Large intestine (tissue), 3 donors: ENCODE measurements around the gene CYTH4. TPM values are rescaled to one million over a fixed set of nuclear protein-coding genes. Genes with fewer than 3 reads are reported as not detected.

ENCODE experiments used
- DNase-seq, 2 donors: peaks; one replicate each; pipeline versions ENCODE4 v3.0.0 to v3.0.0-alpha.2; 2013
- H3K27ac ChIP-seq: one replicate; pipeline ENCODE4 v1.5.1; 2013; ENCODE audit warnings: low read length
- H3K27me3 ChIP-seq: 2 replicates; pipeline ENCODE4 v1.6.1; 2013; ENCODE audit warnings: low read length; ENCODE audit not compliant: control insufficient read depth, insufficient read depth
- H3K36me3 ChIP-seq: 2 replicates; pipeline ENCODE4 v1.6.1; 2013; ENCODE audit warnings: low read length; ENCODE audit not compliant: control insufficient read depth, insufficient read depth
- H3K4me1 ChIP-seq: one replicate; pipeline ENCODE4 v1.6.1; 2013; ENCODE audit warnings: low read length; ENCODE audit not compliant: control insufficient read depth, insufficient read depth
- H3K4me3 ChIP-seq: one replicate; pipeline ENCODE4 v1.5.1; 2013; ENCODE audit warnings: low read length
- H3K9me3 ChIP-seq: one replicate; pipeline ENCODE4 v1.6.1; 2013; ENCODE audit warnings: mild to moderate bottlenecking, low read depth, low read length, moderate library complexity; ENCODE audit not compliant: control insufficient read depth
- WGBS: methylation state at CpG from one replicate; pipeline ENCODE4 v1.1.5; 2013; ENCODE audit warnings: low lambda C conversion rate; ENCODE audit not compliant: insufficient coverage; 5-methylcytosine and 5-hydroxymethylcytosine counted together
- polyA plus RNA-seq: library from polyadenylated mRNA; unstranded; fragments of 120-200 nt; gene quantifications from one replicate; pipeline ENCODE4 v1.2.1, GENCODE V29; 2013

CYTH4 gene
- polyA plus RNA-seq, 1 donor = 4.3 TPM

DNA sequence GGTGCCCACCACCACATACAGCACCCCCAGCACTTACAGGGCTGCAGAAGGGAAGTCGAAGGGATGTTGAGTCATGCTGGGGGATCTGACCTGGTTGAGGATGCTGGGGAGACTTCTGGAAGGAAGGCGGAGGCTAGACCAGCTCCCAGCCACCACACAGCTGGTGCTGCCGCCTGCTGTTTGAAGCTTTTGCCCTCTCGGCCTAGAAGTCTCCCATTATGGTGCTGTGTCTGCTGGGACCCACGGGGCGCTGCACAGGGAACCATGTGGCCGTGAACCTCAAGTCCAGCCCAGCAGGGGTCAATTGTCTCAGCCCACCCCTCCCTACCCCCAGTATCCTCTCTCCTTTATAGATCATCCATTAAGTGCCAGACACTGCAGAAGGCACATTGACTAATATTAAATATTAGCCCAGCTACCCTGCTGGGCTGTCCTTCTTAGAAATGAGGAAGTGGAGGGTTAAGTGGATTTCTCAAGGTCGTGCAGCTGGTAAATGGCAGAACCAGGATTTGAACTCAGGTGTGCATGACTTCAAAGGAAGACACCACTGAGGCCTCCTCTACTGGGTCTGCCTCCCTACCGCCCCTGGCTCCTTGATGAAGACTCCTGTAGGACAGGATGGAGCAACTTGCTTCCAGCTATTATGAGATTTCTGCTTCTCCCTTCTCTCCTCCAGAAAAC is 49.7 kb downstream of the CYTH4 start:
- no CpG with 5 or more reads among the region's 9 CpGs for WGBS
- Histone ChIP-seq H3K27ac (no peak overlapping the region), H3K4me1 (peaks cover 39% of the 10 kb centered on the region), H3K27me3 (peaks cover 44% of the 10 kb centered on the region), H3K36me3 (no peaks in the 10 kb centered on the region), H3K4me3 (no peak overlapping the region), H3K9me3 (peaks cover 4% of the 10 kb centered on the region)
- DNase-seq = no peak

DNA sequence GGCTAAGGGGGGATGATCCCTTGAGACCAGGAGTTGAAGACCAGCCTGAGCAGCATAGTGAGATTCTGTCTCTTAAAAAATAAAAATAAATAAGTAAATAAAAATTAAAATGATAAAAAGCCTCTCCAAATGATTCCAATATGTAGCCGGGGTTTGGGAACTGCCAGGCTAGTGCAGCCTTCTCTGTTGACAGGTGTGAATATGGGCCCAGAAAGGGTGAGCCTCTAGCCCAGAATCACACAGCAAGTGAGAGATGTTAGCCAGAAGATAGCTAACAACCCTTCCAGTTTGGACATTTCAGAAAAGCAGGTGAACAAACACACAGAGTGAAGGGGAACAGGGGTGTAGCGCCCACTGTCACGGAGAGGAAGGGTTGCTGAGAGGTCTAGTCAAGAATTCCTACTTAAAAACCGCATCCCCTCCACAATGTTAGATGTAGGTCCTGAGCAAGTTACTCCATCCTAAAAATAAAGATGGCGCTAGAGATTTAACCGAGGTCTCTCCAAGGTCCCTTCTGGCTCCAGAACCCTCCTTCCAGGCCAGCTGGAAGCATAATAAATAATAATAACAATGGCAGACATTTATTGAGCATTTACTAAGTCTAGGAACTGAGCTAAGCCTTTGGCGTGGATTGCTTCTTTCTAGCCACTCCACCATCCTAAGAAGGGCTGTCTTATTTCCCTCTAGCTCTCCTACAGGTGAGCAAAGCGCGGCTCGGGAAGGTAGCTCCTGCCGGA is 51.6 kb downstream of the CYTH4 start:
- H3K4me1 ChIP-seq = peaks cover 46% of the 10 kb centered on the region
- no peaks in the 10 kb centered on the region for H3K36me3 ChIP-seq
- 100% methylated on average over 1 of the region's 11 CpGs for WGBS
- H3K9me3 ChIP-seq = peaks cover 4% of the 10 kb centered on the region
- no peak overlapping the region for H3K4me3 ChIP-seq
- no peak for DNase-seq
- H3K27ac ChIP-seq = no peak overlapping the region
- peaks cover 41% of the 10 kb centered on the region for H3K27me3 ChIP-seq

DNA sequence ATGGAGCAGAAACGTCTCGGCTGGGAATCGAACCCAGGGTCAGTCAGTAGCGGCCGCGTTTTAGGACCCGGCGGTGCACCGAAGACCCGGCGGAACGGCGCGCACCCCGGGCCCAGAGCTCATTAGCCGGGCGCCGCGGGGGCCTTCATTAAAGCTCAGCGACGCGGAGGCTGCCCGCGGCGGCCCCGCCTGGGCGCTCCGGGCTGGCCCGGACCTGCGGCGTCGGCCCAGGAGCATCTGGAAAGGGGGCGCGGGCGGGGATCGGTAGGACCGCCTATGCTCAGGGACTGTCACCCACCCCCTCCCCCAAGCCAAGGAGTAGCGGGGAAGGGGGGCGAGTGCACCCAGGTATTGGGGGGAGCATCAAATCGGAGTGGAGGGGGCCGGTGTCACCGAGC is 52.2 kb downstream of the CYTH4 start:
- DNase-seq = no peak
- no CpG with 5 or more reads among the region's 42 CpGs for WGBS
- Histone ChIP-seq H3K27me3 (peaks cover 41% of the 10 kb centered on the region), H3K9me3 (peaks cover 4% of the 10 kb centered on the region), H3K4me1 (peaks cover 50% of the 10 kb centered on the region), H3K4me3 (no peak overlapping the region), H3K27ac (no peak overlapping the region), H3K36me3 (no peaks in the 10 kb centered on the region)

DNA sequence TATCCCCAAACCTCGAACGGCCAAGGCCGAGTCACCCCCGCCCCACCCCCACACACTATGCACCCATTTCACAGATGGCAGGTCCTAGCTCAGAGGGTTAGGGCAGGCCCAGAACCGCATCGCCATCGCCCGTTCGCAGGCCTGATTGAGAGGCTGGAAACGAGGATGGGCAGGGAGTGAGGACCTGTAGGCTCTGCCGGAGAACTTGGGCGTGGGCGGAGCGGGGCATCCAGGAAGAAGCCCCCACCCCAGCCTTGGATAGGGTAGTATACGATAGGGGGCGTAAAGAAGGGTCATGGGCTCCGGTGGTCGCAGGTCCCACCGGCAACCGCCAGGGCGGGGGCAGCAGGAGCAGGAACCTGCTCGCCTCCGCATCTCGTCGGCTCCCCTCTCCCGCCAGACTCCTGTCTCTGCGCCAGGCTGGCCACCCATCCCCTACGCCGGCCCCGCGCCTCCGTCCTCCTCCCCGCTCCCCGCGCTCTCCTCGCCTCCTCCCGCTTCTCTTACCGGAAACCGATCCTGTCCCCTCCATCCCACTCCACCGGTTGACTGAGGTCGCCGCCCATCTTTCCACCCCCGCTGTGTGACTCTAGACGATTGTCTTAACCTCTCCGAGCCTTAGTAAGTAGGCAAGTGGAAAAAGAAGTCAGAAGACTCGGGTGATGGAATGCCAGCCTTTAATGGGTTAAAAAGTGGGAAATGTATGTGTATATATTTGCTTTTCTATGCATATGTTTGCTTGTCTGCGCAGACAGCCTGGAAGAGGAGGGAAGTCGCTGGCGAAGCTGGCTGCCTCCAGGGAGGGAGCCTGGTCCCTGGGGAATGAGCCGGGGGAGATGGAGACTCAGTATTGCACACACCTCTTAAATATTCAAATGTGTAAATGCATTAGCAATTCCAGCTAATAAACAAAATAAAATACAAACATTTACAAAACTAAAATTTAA is 52.8 kb downstream of the CYTH4 start:
- no CpG with 5 or more reads among the region's 50 CpGs for WGBS
- no peaks in the 10 kb centered on the region for H3K36me3 ChIP-seq
- H3K9me3 ChIP-seq = peaks cover 4% of the 10 kb centered on the region
- no peak overlapping the region for H3K4me3 ChIP-seq
- peaks cover 46% of the 10 kb centered on the region for H3K4me1 ChIP-seq
- no peak for DNase-seq
- H3K27me3 ChIP-seq = peaks cover 41% of the 10 kb centered on the region
- no peak overlapping the region for H3K27ac ChIP-seq

DNA sequence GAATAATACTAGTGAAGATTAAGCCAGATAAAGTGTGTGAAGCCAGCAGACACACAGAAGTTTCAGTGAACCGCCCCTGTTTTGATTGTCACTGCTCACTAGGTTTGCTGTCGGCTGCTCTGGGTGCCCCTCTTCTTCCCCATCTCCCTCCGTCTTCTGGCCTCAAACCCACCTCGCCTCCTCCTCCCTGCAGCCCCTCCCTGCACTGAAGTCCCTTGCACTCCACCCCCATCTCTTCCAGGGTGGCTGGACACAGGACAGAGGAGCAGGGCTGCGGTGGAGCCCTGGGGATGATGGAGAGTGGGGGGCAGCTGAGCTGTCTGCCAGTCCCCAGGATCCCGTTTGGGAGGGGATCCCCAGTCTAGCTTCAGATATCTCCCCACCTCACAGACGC is 53.5 kb downstream of the CYTH4 start:
- no peak overlapping the region for H3K4me3 ChIP-seq
- H3K9me3 ChIP-seq = peaks cover 4% of the 10 kb centered on the region
- WGBS = 20% methylated on average over 1 of the region's 7 CpGs
- no peak overlapping the region for H3K27ac ChIP-seq
- H3K27me3 ChIP-seq = peaks cover 41% of the 10 kb centered on the region
- peaks cover 45% of the 10 kb centered on the region for H3K4me1 ChIP-seq
- no peaks in the 10 kb centered on the region for H3K36me3 ChIP-seq
- no peak for DNase-seq

DNA sequence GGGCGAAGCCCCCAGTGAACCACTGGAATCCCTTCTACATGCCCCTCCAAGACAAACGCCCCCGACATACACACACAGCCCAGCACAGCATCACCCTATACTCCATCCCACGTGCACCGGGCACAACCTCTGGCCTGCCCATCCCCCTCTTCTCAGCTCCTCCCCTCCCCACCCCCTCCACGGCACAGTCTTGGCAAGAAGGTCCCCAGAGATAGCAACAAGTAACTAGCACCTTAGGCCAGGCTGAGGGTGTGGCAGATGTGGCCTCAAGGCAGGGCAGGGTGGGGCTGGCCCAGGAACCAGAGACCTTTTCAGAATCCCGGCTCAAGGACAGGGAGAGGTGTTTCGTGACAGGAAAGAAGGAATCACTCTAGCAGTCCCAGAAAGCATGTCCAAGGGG is 54.3 kb downstream of the CYTH4 start:
- Histone ChIP-seq H3K9me3 (peaks cover 4% of the 10 kb centered on the region), H3K4me3 (no peak overlapping the region), H3K4me1 (peaks cover 45% of the 10 kb centered on the region), H3K27me3 (peaks cover 44% of the 10 kb centered on the region), H3K36me3 (no peaks in the 10 kb centered on the region), H3K27ac (no peak overlapping the region)
- no CpG with 5 or more reads among the region's 8 CpGs for WGBS
- DNase-seq = peak; percentile 48 to 72

DNA sequence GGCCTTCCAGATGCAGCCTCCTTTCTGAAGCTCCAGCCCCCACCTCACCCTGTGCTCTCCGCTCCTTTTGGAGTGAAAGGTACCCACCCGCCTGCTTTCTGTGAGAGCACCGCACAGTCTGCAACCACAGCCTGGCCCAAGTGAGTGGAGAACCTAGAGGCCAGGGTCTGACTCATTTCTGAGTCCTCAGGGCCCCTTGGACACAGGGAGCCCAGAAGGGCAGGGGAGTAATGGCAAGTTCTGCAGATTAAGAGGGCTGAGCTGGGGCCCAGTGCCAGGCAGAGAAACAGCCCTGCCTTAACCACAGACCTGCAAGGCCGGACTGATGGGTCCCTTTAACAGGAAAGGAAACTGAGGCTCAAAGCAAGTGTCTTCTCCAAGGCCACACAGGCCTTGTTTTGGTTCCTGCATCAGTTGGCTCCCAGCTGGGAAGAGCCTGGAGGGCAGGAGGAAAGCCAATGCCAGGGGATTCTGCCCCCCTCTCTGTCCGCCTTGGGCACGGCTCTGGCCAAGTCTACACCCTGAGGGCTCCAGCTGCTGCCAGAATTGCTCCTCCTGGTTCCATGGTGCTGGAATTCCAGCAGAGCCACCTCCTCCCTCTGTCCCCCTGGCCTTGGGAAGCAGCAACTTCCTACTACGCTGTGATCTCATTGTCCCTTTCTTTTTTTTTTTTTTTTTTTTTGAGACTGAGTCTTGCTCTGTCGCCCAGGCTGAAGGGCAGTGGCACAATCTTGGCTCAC is 55.1 kb downstream of the CYTH4 start:
- Histone ChIP-seq H3K36me3 (no peaks in the 10 kb centered on the region), H3K27ac (no peak overlapping the region), H3K27me3 (peaks cover 40% of the 10 kb centered on the region), H3K4me1 (peaks cover 45% of the 10 kb centered on the region), H3K4me3 (no peak overlapping the region), H3K9me3 (peaks cover 4% of the 10 kb centered on the region)
- no peak for DNase-seq
- WGBS = 92% methylated on average over 2 of the region's 8 CpGs

DNA sequence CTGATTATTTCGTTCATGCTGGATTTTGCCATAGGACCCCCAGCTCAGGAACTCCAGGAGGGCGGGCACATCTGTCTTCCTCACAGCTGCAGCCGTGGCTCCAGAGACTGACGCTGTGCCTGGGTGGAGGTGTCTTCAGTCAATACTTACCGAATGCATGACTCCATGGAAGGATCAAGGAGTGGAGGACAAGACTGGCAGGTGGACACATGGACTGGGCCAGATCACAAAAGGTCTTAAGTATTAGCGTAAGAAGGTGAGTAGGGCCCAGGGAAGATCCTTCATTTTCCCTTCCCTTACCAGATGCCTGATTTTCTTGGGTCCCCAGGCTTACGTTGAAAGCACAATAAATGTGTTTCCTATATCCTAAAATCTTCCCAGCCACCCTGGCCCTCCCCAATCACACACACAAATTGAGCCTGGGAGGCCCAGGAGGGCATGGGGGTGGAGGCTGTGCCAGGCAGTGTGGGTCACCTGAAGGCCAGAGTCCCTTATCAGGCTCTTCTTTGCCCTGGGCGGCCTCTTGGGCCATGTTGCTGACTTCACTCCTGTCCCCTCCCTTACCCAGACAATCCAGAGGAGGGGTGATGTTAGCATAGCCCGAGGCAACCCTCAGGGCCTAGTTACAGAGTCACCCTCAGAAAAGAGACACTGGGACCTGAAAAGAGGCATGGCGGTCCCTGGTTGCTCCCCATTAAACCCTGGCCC is 56.4 kb downstream of the CYTH4 start:
- no CpG with 5 or more reads among the region's 10 CpGs for WGBS
- Histone ChIP-seq H3K9me3 (peaks cover 4% of the 10 kb centered on the region), H3K4me3 (no peak overlapping the region), H3K4me1 (peaks cover 45% of the 10 kb centered on the region), H3K27me3 (peaks cover 27% of the 10 kb centered on the region), H3K36me3 (no peaks in the 10 kb centered on the region), H3K27ac (no peak overlapping the region)
- DNase-seq = peak; percentile 44 to 47

DNA sequence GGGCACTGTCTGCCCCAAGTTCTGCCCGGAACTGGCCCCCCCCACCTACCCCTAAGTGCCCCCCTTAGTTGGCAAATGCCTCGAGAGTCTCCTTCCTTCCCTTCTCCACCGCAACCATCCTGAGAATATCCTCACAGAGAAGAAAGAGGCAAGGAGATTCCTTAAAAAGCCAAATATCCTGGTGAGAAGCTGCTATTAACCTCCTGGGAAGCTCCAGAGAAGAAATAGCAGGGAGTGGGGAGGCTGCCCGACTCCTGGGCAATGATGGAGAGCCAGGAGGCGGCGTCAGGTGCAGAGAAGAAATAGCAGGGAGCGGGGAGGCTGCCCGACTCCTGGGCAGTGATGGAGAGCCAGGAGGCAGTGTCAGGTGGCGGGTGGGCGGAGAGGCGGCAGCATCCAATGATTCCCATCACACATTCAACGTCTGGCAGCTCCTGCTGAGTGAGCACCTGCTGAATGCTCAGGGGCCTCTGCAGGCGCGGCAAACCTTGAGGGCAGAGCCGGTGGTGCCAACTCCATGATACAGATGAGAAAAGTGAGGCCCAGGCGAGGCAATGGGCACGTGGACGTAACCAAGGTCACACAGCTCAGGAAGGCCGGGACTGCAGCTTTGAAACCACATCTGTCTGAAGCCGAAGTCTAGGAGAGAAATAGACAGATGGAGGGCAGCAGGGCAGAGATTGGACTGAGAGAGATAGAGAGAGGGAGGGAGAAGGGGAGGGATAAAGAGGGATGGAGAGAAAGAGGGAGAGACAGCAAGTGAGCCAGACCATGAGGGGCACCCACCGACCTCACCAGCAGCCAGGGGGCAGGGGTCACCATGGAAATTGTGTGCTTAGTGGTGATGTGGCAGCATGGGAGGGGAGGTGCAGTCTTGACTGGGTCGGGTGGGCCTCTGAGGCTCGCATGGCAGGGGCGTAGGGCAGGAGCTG is 58.3 kb downstream of the CYTH4 start:
- WGBS = no CpG with 5 or more reads among the region's 24 CpGs
- Histone ChIP-seq H3K27ac (no peak overlapping the region), H3K36me3 (no peaks in the 10 kb centered on the region), H3K27me3 (peaks cover 8% of the 10 kb centered on the region), H3K4me1 (peaks cover 34% of the 10 kb centered on the region), H3K9me3 (no peaks in the 10 kb centered on the region), H3K4me3 (no peak overlapping the region)
- DNase-seq = no peak
